Neural cell (in vitro differentiated cells): Measurements from ENCODE around the gene MLLT3. TPM values are rescaled to one million over a fixed set of nuclear protein-coding genes. Genes with fewer than 3 reads are reported as not detected.

Source experiments
- H2AFZ ChIP-seq: fragments of 200-600, 300-800 bp; sonication (generic), shearing (Covaris generic); 2 replicates; pipeline ENCODE4 v1.6.0; 2014; ENCODE audit warnings: low read depth, mild to moderate bottlenecking, antibody characterized with exemption, low read length, moderate library complexity
- H3F3A ChIP-seq: fragments of 200-600 bp; shearing (Covaris generic); 2 replicates; pipeline ENCODE4 v1.6.1; 2016; ENCODE audit warnings: mild to moderate bottlenecking, moderate library complexity, mixed read lengths, antibody characterized with exemption, low read length; ENCODE audit not compliant: insufficient read depth, poor library complexity, severe bottlenecking
- H3K27ac ChIP-seq: fragments of 200-600, 300-800 bp; sonication (generic), shearing (Covaris generic); 2 replicates; pipeline ENCODE4 v1.5.1; 2014; ENCODE audit warnings: mild to moderate bottlenecking, low read length, moderate library complexity
- H3K27me3 ChIP-seq: fragments of 300-800, 200-600 bp; sonication (generic), shearing (Covaris generic); 2 replicates; pipeline ENCODE4 v1.6.0; 2014; ENCODE audit warnings: mild to moderate bottlenecking, low read depth, low read length, moderate library complexity; ENCODE audit not compliant: insufficient read depth
- H3K36me3 ChIP-seq: fragments of 300-800, 200-600 bp; sonication (generic), shearing (Covaris generic); 2 replicates; pipeline ENCODE4 v1.5.1; 2014; ENCODE audit warnings: mild to moderate bottlenecking, antibody characterized with exemption, low read length, moderate library complexity; ENCODE audit not compliant: insufficient read depth
- H3K4me2 ChIP-seq: fragments of 300-800, 200-600 bp; sonication (generic), shearing (Covaris generic); 2 replicates; pipeline ENCODE4 v1.6.0; 2014; ENCODE audit warnings: mild to moderate bottlenecking, low read length
- H3K4me3 ChIP-seq: fragments of 300-800, 200-600 bp; sonication (generic), shearing (Covaris generic); 2 replicates; pipeline ENCODE4 v1.5.1; 2014; ENCODE audit warnings: mild to moderate bottlenecking, low read length, moderate library complexity
- H3K79me2 ChIP-seq: fragments of 200-600 bp; shearing (Covaris generic); replicated peaks from 2 replicates; pipeline ENCODE4 v1.6.0; 2014; ENCODE audit warnings: mild to moderate bottlenecking, low read length, moderate library complexity; ENCODE audit not compliant: insufficient read depth
- H3K9ac ChIP-seq: fragments of 300-800, 200-600 bp; sonication (generic), shearing (Covaris generic); 2 replicates; pipeline ENCODE4 v1.6.1; 2016; ENCODE audit warnings: mild to moderate bottlenecking, low read length, mixed read lengths
- H3K9me2 ChIP-seq: fragments of 200-600 bp; shearing (Covaris generic); 2 replicates; pipeline ENCODE4 v1.6.1; 2016; ENCODE audit warnings: mild to moderate bottlenecking, low read length, mixed read lengths; ENCODE audit not compliant: insufficient read depth
- H3K9me3 ChIP-seq: fragments of 200-600, 300-800 bp; sonication (generic), shearing (Covaris generic); 2 replicates; pipeline ENCODE4 v1.6.1; 2016; ENCODE audit warnings: mild to moderate bottlenecking, mixed run types, low read length, moderate library complexity, mixed read lengths
- H4K20me1 ChIP-seq: fragments of 200-600 bp; shearing (Covaris generic); 2 replicates; pipeline ENCODE4 v1.6.1; 2016; ENCODE audit warnings: mild to moderate bottlenecking, mixed run types; ENCODE audit not compliant: insufficient read depth
- EP300 ChIP-seq: fragments of 450-650 bp; conservative IDR thresholded peaks from 2 replicates; pipeline ENCODE4 v1.6.1; 2014; ENCODE audit warnings: antibody characterized with exemption, mild to moderate bottlenecking, moderate library complexity; ENCODE audit not compliant: poor library complexity, severe bottlenecking
- EZH2 ChIP-seq: fragments of 200-600, 300-800 bp; shearing (Covaris generic), sonication (generic); IDR thresholded peaks from 2 replicates; pipeline ENCODE4 v1.6.1; 2014; ENCODE audit warnings: antibody characterized with exemption, low read length, borderline replicate concordance, mild to moderate bottlenecking; ENCODE audit not compliant: insufficient read depth, poor library complexity, severe bottlenecking
- MXI1 ChIP-seq: fragments of 450-650 bp; conservative IDR thresholded peaks from 2 replicates; pipeline ENCODE4 v1.6.1; 2014; ENCODE audit warnings: antibody characterized with exemption, mild to moderate bottlenecking; ENCODE audit not compliant: poor library complexity, severe bottlenecking
- POLR2AphosphoS5 ChIP-seq: IDR thresholded peaks from 2 replicates; pipeline ENCODE4 v1.6.1; 2012
- RAD21 ChIP-seq: fragments of 450-650 bp; conservative IDR thresholded peaks from 2 replicates; pipeline ENCODE4 v1.6.1; 2014; ENCODE audit warnings: antibody characterized with exemption, mild to moderate bottlenecking, moderate library complexity
- SMC3 ChIP-seq: fragments of 450-650 bp; conservative IDR thresholded peaks from 2 replicates; pipeline ENCODE4 v1.6.1; 2014; ENCODE audit warnings: antibody characterized with exemption, mild to moderate bottlenecking, moderate library complexity; ENCODE audit not compliant: poor library complexity
- TAF1 ChIP-seq: IDR thresholded peaks from 2 replicates; pipeline ENCODE4 v1.6.1; 2012; ENCODE audit warnings: low read depth
- polyA plus RNA-seq: library from polyadenylated mRNA; depleted of rRNA; stranded (reverse); fragments of >200 nt; gene quantifications from 2 replicates; pipeline ENCODE4 v1.2.3, GENCODE V29; 2014
- TF ChIP-seq, protein P1 (sequence below): fragments of 450-650 bp; IDR thresholded peaks from 2 replicates; pipeline ENCODE4 v1.5.1; 2014; ENCODE audit warnings: antibody characterized with exemption, mild to moderate bottlenecking, moderate library complexity; ENCODE audit not compliant: poor library complexity, severe bottlenecking
- TF ChIP-seq, protein P2 (sequence below): IDR thresholded peaks from 2 replicates; pipeline ENCODE4 v1.6.1; 2012; ENCODE audit warnings: borderline replicate concordance

The MLLT3 gene
- polyA plus RNA-seq, 1 donor from 2014 or later = 61.5 TPM

DNA sequence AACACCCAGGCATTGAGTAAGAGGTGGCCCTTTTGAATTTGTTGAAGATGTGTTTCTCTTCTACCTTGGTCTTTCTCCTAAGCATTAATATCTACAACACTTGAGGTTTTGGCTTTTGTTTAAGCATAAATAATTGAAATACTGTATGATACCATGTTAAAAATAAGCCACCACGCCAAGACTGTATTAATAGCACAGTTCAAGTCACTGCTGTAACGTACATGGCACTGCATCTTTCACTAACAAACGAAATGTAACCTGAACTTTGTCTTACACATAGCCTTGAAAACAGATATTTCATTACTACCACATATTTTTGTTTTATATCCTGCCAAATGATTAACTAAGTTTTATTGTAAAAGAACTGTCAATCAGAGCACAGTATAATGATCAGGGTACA, 112.8 kb downstream of the MLLT3 start:
- Histone ChIP-seq H3K4me3 (no peak overlapping the region), H3K4me2 (no peak overlapping the region), H3K9me2 (no peaks in the 10 kb centered on the region), H2AFZ (no peak overlapping the region), H3K27ac (no peak overlapping the region), H3K79me2 (peaks cover 19% of the 10 kb centered on the region), H3K9me3 (no peaks in the 10 kb centered on the region), H3K27me3 (no peaks in the 10 kb centered on the region), H3F3A (no peaks in the 10 kb centered on the region), H4K20me1 (no peaks in the 10 kb centered on the region), H3K36me3 (no peaks in the 10 kb centered on the region), H3K9ac (no peak overlapping the region)
- TF ChIP-seq, protein P1, sequence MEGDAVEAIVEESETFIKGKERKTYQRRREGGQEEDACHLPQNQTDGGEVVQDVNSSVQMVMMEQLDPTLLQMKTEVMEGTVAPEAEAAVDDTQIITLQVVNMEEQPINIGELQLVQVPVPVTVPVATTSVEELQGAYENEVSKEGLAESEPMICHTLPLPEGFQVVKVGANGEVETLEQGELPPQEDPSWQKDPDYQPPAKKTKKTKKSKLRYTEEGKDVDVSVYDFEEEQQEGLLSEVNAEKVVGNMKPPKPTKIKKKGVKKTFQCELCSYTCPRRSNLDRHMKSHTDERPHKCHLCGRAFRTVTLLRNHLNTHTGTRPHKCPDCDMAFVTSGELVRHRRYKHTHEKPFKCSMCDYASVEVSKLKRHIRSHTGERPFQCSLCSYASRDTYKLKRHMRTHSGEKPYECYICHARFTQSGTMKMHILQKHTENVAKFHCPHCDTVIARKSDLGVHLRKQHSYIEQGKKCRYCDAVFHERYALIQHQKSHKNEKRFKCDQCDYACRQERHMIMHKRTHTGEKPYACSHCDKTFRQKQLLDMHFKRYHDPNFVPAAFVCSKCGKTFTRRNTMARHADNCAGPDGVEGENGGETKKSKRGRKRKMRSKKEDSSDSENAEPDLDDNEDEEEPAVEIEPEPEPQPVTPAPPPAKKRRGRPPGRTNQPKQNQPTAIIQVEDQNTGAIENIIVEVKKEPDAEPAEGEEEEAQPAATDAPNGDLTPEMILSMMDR = no peak
- TF ChIP-seq, protein P2, sequence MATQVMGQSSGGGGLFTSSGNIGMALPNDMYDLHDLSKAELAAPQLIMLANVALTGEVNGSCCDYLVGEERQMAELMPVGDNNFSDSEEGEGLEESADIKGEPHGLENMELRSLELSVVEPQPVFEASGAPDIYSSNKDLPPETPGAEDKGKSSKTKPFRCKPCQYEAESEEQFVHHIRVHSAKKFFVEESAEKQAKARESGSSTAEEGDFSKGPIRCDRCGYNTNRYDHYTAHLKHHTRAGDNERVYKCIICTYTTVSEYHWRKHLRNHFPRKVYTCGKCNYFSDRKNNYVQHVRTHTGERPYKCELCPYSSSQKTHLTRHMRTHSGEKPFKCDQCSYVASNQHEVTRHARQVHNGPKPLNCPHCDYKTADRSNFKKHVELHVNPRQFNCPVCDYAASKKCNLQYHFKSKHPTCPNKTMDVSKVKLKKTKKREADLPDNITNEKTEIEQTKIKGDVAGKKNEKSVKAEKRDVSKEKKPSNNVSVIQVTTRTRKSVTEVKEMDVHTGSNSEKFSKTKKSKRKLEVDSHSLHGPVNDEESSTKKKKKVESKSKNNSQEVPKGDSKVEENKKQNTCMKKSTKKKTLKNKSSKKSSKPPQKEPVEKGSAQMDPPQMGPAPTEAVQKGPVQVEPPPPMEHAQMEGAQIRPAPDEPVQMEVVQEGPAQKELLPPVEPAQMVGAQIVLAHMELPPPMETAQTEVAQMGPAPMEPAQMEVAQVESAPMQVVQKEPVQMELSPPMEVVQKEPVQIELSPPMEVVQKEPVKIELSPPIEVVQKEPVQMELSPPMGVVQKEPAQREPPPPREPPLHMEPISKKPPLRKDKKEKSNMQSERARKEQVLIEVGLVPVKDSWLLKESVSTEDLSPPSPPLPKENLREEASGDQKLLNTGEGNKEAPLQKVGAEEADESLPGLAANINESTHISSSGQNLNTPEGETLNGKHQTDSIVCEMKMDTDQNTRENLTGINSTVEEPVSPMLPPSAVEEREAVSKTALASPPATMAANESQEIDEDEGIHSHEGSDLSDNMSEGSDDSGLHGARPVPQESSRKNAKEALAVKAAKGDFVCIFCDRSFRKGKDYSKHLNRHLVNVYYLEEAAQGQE = no peak
- TF ChIP-seq SMC3 (no peak), EP300 (no peak), TAF1 (no peak), MXI1 (no peak), POLR2AphosphoS5 (no peak), RAD21 (no peak), EZH2 (no peak)

DNA sequence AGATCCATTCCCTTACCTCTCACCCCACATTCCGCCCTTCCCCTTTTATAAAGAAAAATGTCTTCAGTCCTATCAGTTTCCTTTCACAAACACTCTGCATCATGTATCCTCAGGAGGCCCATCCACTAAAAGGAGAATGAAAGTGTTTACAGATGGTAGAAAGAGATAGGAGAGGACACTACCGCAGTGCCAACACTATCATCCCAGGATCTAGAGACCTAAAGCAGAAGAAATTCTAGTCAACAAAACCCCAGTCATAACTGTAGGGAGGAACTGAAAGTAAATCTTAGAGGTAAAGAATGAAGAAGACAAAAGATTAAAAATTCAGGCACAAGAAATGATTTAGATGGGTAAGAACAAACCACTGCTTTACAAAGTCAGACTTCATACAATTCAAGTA, 114.1 kb downstream of the MLLT3 start:
- no peaks in the 10 kb centered on the region for H3K9me3 ChIP-seq
- no peak overlapping the region for H3K9ac ChIP-seq
- no peaks in the 10 kb centered on the region for H3K36me3 ChIP-seq
- no peak overlapping the region for H3K27ac ChIP-seq
- H3K79me2 ChIP-seq = peaks cover 29% of the 10 kb centered on the region
- no peak overlapping the region for H2AFZ ChIP-seq
- H3F3A ChIP-seq = no peaks in the 10 kb centered on the region
- no peaks in the 10 kb centered on the region for H3K9me2 ChIP-seq
- no peaks in the 10 kb centered on the region for H3K27me3 ChIP-seq
- TF ChIP-seq POLR2AphosphoS5 (no peak), MXI1 (no peak), TAF1 (no peak), EP300 (no peak), SMC3 (no peak), RAD21 (no peak), EZH2 (no peak)
- TF ChIP-seq, protein P2 = no peak
- no peak overlapping the region for H3K4me2 ChIP-seq
- no peaks in the 10 kb centered on the region for H4K20me1 ChIP-seq
- H3K4me3 ChIP-seq = no peak overlapping the region
